ENCODE data around the gene HIVEP3.

- TF ChIP-seq CTCF (IDR thresholded peaks at IDR 0.05) (no peak), POLR2A (IDR thresholded peaks at IDR 0.05) (no peak)
Observed at GRCh38 chr1:41696381-41696780, 222.3 kb downstream of the HIVEP3 start.
